Activated naive CD8-positive, alpha-beta T cell (primary cell): ENCODE data around the gene MYO7B.

Experiments used
- H3K27ac Mint-ChIP-seq: one replicate; pipeline ENCODE4 v1.8.0; 2021; ENCODE audit warnings: mixed read lengths
- H3K27me3 Mint-ChIP-seq: one replicate; pipeline ENCODE4 v1.8.0; 2021; ENCODE audit warnings: mixed read lengths
- H3K36me3 Mint-ChIP-seq: one replicate; pipeline ENCODE4 v1.8.0; 2021; ENCODE audit warnings: mixed read lengths
- H3K4me1 Mint-ChIP-seq: one replicate; pipeline ENCODE4 v1.8.0; 2021; ENCODE audit warnings: low read depth, mixed read lengths
- H3K4me3 Mint-ChIP-seq: one replicate; pipeline ENCODE4 v1.8.0; 2021; ENCODE audit warnings: mild to moderate bottlenecking, mixed read lengths
- H3K9me3 Mint-ChIP-seq: one replicate; pipeline ENCODE4 v1.8.0; 2021; ENCODE audit warnings: low read depth, mixed read lengths

The MYO7B gene

DNA sequence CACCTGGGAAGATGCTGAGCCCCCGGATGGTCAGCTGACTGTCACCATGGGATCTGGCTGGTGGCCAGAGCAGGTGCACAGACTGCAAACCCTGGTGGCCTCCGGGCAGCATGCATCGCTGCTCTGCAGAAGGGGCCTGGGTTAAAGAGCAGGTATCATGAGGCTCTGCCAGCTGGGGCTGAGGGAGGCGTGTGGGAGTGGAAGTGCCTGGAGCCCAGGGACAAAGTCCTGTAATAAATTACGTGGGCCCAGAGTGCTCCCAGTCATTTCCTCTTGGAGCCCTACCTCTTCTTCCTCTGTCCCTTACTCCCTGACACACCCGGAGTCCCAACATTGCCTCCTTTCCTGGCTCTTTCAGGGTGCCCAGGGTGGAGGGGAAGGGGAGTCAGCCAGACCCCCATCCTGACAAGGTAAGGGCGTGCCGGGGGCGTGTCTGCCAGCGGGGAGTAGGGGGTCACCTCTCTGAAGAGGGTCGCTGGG is at the start of gene MYO7B:
MYO7B (plus strand) TSS at position 262 of the 480 bp plus-strand sequence. CDS start 24,040 bp downstream, outside the sequence.
- H3K27me3 Mint-ChIP-seq: no peaks in the 10 kb centered on the region
- H3K36me3 Mint-ChIP-seq: no peaks in the 10 kb centered on the region

DNA sequence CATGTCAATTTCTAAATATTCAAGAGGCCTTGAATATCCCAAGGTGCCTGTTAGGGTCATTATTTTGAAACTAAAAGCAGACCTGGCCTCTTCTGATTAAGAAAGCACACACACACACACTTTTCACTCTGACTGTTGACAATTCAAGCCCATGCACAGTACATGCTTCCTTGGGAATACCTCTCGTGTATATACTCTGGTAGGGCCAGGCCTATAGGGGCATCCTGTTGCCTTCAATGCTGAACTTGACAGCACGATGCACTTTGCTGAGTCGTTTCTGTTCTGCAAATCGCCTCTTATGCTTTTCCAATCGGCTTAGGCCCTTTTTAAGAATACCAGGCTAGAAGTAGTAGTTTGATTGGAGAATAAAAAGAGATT is 49.8 kb upstream of the MYO7B start:
- peaks cover 7% of the 10 kb centered on the region for H3K36me3 Mint-ChIP-seq
- peak overlapping the region; percentile 65 for H3K27ac Mint-ChIP-seq
- H3K9me3 Mint-ChIP-seq: no peaks in the 10 kb centered on the region
- peak overlapping the region; percentile 25 for H3K4me3 Mint-ChIP-seq
- peaks cover 37% of the 10 kb centered on the region for H3K4me1 Mint-ChIP-seq
- no peaks in the 10 kb centered on the region for H3K27me3 Mint-ChIP-seq

More for the DNA sequence above, at the start of gene MYO7B:
- H3K27ac Mint-ChIP-seq: no peak within 1 kb of the TSS
- H3K9me3 Mint-ChIP-seq: no peaks in the 10 kb centered on the region
- H3K4me3 Mint-ChIP-seq: no peak within 1 kb of the TSS
- no peaks in the 10 kb centered on the region for H3K4me1 Mint-ChIP-seq

DNA sequence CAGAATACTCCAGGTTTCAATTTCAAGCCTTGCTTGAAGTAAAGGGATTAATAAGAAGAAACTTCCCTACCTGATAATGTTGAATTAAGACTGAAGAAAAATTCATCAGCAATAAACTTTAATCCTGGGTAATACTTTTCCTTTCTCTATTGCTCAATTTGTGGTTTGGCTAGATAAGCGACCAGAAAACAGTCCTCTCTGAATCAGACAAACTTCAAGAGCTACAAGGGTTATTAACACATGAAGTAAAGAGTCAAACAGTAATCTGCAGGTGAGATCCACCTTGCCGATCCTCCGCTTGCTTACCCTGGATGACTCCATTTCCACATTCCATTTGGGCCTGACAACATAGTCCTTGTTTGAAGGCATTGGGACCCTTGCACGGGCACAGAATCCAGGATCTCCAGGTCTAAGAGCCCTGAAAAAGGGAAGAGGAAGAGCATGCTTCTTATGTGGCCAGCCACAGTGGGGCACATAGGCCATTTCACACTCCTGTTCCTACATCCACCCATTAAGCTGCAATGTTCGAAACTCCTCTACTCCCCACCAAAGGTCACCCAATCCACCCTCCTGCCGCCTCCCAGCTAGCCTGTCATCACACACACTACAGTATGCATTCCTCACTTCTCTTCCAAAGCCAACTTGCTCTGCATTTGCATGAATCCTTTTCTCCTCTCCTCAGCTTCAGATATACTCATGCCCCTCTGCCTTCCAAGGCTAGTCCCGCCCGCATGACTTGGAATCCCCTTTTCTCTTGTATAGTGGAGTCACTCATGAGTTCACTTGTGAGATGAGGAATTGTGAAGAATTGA is 49.0 kb upstream of the MYO7B start:
- H3K27ac Mint-ChIP-seq: peak overlapping the region; percentile 65
- peak overlapping the region; percentile 30 for H3K4me3 Mint-ChIP-seq
- H3K9me3 Mint-ChIP-seq: no peaks in the 10 kb centered on the region
- H3K27me3 Mint-ChIP-seq: no peaks in the 10 kb centered on the region
- H3K4me1 Mint-ChIP-seq: peaks cover 37% of the 10 kb centered on the region
- peaks cover 11% of the 10 kb centered on the region for H3K36me3 Mint-ChIP-seq

DNA sequence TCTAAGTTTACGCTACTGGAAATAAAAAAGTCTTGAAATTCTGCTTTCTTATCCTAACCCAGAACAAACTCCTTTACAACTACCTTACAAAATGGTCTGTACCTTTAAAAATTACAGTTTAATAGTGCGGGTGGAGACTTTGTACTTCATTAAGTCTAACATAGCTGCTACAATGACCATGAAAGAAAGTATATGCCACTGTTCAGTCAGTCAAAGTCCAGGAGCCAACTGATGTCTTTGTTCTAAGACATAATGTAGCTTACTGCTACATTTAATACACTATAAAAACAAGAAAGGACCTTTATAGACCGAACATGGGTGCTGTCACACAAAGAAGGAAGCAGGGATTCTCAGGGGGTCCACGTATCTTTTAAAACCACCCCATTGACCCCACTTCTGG is 45.2 kb upstream of the MYO7B start:
- Mint-ChIP-seq H3K27ac (no peak overlapping the region), H3K9me3 (no peaks in the 10 kb centered on the region), H3K36me3 (peaks cover 13% of the 10 kb centered on the region), H3K4me3 (no peak overlapping the region), H3K4me1 (peaks cover 29% of the 10 kb centered on the region), H3K27me3 (no peaks in the 10 kb centered on the region)

DNA sequence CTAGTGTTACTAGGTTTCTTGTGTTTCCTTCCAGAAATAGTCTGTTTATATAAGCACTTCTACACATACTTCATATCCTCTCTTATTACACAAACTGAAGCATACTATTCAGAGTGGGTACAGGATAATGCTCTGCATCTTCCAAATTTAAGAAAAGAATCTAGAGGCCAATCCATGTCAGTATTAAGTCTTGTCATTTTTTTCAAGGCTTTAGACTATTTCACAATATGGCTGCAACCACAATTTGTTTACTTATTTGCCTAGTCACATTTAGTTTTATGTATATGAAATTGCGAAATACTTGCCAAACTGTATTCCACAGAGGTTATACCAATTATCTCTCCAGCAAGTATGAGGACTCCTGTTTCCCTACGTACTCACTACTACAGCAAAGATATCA is 37.1 kb upstream of the MYO7B start:
- H3K4me3 Mint-ChIP-seq: no peak overlapping the region
- peaks cover 23% of the 10 kb centered on the region for H3K36me3 Mint-ChIP-seq
- H3K4me1 Mint-ChIP-seq: peaks cover 14% of the 10 kb centered on the region
- H3K27ac Mint-ChIP-seq: peak overlapping the region; percentile 64
- no peaks in the 10 kb centered on the region for H3K27me3 Mint-ChIP-seq
- H3K9me3 Mint-ChIP-seq: no peaks in the 10 kb centered on the region

DNA sequence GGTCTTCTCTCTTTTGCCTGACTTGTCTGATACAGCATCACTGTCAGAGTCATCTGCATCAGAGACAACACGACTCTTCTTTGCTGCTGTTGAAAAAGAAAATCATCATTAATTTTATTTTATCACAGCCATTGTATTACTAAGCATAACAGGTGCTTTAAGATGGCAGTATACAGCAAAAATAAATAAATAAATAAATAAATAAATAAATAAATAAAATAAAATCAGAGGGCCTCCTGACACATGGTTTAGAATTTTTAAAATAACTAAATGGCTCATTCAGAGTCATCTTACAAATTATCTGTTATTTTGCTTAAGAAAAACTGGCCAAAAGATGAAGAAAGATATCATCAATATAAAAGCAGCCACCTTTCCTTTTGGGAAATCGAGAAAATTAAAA is 32.0 kb upstream of the MYO7B start:
- Mint-ChIP-seq H3K27ac (no peak overlapping the region), H3K9me3 (no peaks in the 10 kb centered on the region), H3K4me3 (no peak overlapping the region), H3K36me3 (peaks cover 22% of the 10 kb centered on the region), H3K4me1 (peaks cover 25% of the 10 kb centered on the region), H3K27me3 (no peaks in the 10 kb centered on the region)

DNA sequence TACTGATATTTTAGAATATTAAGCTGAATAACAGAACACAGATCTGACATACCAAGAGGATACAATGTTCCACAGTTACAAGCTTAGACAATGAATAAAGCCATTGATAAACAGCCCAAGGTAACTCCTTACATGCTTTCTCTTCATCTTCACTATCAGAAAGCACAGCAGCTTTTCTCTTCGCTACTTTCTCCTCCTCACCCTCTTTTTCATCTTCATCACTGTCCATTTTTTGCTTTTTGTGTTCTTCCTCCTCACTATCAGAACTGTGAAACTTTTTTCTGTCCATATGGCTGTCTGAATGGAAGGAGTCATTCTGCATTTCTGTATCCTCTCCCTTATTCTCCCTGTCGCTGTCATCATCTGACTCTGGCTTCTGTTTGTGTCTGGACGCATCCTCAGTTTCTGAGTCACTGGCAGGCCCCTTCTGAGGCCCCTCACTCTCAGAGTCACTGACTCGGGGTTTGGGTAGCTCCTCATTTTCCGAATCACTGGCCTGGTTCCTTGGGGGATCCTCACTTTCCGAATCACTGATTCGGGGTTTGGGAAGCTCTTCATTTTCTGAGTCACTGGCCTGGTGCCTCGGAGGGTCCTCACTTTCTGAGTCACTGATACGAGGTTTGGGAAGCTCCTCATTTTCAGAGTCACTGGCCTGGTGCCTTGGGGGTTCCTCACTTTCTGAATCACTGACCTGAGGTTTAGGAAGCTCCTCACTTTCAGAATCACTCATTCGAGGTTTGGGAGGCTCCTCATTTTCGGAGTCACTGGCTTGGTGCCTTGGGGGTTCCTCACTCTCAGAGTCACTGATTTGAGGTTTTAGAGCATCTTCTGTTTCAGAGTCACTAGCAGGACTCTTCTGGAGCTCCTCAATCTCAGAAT is 30.7 kb upstream of the MYO7B start:
- Mint-ChIP-seq H3K9me3 (no peaks in the 10 kb centered on the region), H3K27me3 (no peaks in the 10 kb centered on the region), H3K4me1 (peaks cover 32% of the 10 kb centered on the region), H3K4me3 (no peak overlapping the region), H3K36me3 (peaks cover 18% of the 10 kb centered on the region), H3K27ac (no peak overlapping the region)

DNA sequence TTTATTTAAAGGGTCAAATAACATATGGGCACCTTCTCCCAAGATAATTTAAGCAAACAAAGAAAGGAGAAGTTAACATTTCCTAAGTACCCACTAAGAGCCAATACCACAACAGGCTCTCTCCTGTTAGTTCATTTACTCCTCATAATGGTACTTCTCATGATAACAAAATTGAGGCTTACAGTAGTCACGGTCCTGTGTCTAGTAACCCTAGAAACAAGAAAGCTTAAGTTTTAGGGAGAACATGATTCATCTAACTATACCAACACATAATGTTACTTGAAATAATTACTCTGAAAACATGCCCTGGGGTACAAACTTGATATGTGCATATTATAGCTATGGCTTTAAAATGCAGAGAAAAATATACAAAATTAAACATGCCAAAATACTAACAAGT is 29.0 kb upstream of the MYO7B start:
- Mint-ChIP-seq H3K4me1 (peaks cover 47% of the 10 kb centered on the region), H3K27ac (no peak overlapping the region), H3K4me3 (no peak overlapping the region), H3K36me3 (peaks cover 10% of the 10 kb centered on the region), H3K27me3 (no peaks in the 10 kb centered on the region), H3K9me3 (no peaks in the 10 kb centered on the region)

DNA sequence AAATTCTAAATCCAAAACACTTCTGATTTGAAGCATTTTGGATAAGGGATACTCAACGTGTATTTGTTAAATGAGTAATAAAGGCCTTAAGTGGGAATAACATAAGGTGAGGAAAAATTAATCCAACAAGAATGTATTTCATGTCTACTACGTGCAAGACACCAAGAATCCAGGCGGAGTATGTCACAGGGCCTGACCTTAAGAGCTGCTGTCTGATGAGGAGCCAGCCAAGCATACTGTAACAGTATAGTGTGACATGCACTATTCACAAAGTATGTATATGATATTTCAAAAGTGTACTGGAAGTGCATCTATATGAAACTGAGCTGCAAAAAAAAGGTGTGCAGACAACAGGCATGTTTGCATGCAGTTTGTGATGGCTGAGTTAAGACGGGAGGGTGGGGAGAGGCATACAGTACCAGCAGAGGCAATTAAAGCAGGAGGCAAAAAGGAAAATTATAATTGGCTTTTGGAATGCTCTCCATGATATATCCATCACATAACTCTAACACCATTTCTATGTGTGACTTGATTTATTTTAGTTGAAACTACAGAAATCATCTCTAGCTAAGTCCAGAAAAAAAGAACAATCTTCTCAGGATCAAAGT is 27.4 kb upstream of the MYO7B start:
- Mint-ChIP-seq H3K36me3 (peaks cover 2% of the 10 kb centered on the region), H3K27ac (peak overlapping the region; percentile 64), H3K9me3 (no peaks in the 10 kb centered on the region), H3K4me1 (peaks cover 61% of the 10 kb centered on the region), H3K4me3 (no peak overlapping the region), H3K27me3 (no peaks in the 10 kb centered on the region)

DNA sequence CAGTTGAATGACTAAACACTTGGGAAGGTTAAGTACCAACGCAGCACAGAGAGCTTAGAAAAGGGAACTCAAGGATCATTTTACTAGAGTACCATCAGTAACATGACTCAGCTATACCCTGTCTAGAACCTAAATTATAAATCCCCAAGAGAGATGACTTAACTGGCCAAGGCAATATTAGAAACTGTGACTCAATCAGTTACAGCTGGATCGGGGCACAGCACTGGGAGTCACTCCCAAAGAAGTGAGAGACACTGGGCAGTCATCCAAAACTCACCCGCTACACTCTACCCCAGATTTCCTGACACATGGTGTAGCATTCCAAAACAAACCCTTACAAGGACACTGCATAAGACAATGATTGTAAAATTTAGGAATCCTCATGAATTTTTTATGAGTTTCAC is 26.9 kb upstream of the MYO7B start:
- H3K27me3 Mint-ChIP-seq: no peaks in the 10 kb centered on the region
- H3K4me3 Mint-ChIP-seq: peak overlapping the region; percentile 21
- no peaks in the 10 kb centered on the region for H3K36me3 Mint-ChIP-seq
- H3K27ac Mint-ChIP-seq: peak overlapping the region; percentile 64
- peaks cover 66% of the 10 kb centered on the region for H3K4me1 Mint-ChIP-seq
- no peaks in the 10 kb centered on the region for H3K9me3 Mint-ChIP-seq

DNA sequence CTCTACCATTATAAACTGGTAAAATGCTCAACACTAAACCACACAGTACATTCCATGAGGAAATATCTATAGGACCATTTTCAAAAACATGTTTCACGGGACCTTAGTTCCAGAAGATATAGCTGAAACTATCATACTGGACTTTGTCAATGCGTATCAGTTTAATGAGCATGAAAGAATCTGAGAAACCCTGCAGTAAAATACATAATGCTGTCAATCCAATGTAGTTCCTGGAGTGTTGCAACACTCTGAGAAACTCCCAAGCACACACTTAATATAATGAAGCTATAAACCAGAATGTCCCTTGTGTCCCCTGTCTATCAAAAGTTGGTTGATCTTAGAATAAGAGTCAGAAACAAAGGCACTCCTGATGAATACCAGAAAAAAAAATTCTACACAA is 25.4 kb upstream of the MYO7B start:
- H3K4me3 Mint-ChIP-seq: no peak overlapping the region
- no peak overlapping the region for H3K27ac Mint-ChIP-seq
- no peaks in the 10 kb centered on the region for H3K27me3 Mint-ChIP-seq
- no peaks in the 10 kb centered on the region for H3K9me3 Mint-ChIP-seq
- H3K36me3 Mint-ChIP-seq: no peaks in the 10 kb centered on the region
- peaks cover 77% of the 10 kb centered on the region for H3K4me1 Mint-ChIP-seq

DNA sequence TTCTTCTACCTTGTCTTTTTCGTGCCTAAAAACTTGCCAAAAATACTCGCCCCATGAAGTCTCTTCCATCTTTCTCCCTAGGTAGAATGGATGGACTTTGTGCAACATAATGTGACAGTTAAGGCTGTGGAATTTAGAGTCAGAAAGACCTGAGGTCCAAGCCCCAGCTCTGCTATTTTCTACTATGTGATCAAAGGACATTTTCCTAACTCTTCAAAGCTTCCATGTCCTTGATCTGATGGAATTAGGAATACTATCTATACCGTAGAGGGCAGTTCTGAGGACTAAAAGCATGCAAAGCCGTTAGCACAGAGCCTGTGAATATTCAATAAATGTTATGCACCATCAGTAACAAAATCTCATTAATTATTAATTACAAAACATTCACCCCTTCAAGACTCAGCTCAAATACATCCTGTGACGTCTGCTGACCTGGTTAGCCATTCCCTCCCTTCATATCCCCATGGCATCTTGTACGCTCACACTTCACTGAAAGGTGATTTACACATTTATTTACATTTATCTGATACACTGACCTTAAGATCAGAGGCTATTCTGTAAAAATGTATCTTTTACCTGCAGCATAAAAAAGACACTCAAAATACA is 24.3 kb upstream of the MYO7B start:
- H3K36me3 Mint-ChIP-seq: peaks cover 2% of the 10 kb centered on the region

DNA sequence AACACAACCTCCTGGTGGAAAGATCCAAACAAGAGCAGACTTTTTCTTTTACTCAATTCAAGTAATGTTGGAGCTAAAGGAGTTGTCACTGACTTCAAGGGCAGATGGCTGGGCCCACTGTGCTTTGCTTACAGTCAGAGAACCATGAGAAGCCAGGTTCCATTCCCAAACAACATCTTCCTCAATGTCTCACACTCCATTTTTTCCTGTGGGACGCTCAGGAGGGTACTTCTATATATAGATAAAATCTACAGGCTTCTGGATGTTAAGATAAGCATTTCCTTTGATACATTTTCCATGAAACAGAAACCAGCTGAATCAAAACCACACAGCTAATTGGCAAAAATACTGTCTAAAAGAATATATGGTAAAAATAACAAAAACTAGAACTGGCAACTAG is 23.6 kb upstream of the MYO7B start:
- peaks cover 2% of the 10 kb centered on the region for H3K36me3 Mint-ChIP-seq
- peak overlapping the region; percentile 68 for H3K27ac Mint-ChIP-seq
- peaks cover 89% of the 10 kb centered on the region for H3K4me1 Mint-ChIP-seq
- no peaks in the 10 kb centered on the region for H3K9me3 Mint-ChIP-seq
- no peaks in the 10 kb centered on the region for H3K27me3 Mint-ChIP-seq
- no peak overlapping the region for H3K4me3 Mint-ChIP-seq

More for the DNA sequence above, 24.3 kb upstream of the MYO7B start:
- Mint-ChIP-seq H3K4me3 (no peak overlapping the region), H3K4me1 (peaks cover 84% of the 10 kb centered on the region), H3K9me3 (no peaks in the 10 kb centered on the region), H3K27me3 (no peaks in the 10 kb centered on the region), H3K27ac (no peak overlapping the region)

DNA sequence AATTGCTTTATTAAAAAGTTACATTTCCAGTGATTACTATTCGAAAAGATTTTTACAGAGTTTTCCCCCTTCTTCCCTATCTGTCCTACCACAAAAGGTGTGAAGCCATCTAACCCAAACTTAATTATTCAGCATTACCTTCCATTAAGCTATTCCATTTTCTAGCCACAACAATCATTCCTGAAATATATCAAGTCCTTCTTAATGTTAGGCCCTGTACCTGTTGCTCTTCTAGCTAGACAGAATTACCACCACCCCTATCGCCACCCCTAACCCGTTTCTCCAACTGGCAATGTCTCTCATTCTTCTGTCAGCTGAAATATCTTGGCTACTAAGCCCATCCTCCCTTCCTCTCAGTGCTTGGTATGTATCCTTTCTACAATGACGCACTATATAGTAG is 23.1 kb upstream of the MYO7B start:
- peaks cover 2% of the 10 kb centered on the region for H3K36me3 Mint-ChIP-seq
- H3K27ac Mint-ChIP-seq: peak overlapping the region; percentile 68

More for the DNA sequence above, 23.1 kb upstream of the MYO7B start:
- no peaks in the 10 kb centered on the region for H3K27me3 Mint-ChIP-seq
- H3K9me3 Mint-ChIP-seq: no peaks in the 10 kb centered on the region
- H3K4me3 Mint-ChIP-seq: no peak overlapping the region
- H3K4me1 Mint-ChIP-seq: peaks cover 91% of the 10 kb centered on the region
